ENCODE measurements around the gene SASH1. TPM values are rescaled to one million over a fixed set of nuclear protein-coding genes. Genes with fewer than 3 reads are reported as not detected.

Gene SASH1
- polyA plus RNA-seq, 1 experiment, result 27.0 TPM

DNA sequence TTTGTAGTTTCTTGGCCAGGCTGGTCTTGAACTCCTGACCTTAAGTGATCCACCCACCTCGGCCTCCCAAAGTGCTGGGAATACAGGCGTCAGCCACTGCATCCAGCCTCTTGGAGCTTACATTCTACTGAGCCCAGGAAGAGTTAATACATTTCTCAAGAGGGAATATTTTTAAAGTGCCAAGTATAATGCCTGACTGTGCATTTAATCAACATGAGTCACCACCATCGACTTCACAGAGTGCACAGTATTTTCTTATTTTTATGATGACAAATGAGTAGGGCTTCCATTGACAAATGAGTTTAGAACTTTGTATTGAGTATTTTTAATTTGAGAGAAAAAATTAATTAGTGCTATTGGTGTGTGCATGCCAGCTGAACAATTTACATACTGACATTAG is 72.2 kb downstream of the SASH1 start:
- no peaks in the 10 kb centered on the region for H3K27me3 ChIP-seq (ENCODE audit: control insufficient read depth, insufficient read depth, low read length)
- TF ChIP-seq, protein P1, sequence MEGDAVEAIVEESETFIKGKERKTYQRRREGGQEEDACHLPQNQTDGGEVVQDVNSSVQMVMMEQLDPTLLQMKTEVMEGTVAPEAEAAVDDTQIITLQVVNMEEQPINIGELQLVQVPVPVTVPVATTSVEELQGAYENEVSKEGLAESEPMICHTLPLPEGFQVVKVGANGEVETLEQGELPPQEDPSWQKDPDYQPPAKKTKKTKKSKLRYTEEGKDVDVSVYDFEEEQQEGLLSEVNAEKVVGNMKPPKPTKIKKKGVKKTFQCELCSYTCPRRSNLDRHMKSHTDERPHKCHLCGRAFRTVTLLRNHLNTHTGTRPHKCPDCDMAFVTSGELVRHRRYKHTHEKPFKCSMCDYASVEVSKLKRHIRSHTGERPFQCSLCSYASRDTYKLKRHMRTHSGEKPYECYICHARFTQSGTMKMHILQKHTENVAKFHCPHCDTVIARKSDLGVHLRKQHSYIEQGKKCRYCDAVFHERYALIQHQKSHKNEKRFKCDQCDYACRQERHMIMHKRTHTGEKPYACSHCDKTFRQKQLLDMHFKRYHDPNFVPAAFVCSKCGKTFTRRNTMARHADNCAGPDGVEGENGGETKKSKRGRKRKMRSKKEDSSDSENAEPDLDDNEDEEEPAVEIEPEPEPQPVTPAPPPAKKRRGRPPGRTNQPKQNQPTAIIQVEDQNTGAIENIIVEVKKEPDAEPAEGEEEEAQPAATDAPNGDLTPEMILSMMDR (IDR thresholded peaks at IDR 0.05; ENCODE audit: low read depth, low read length), result no peak
- no peak overlapping the region for H3K27ac ChIP-seq (ENCODE audit: low read depth, low read length)
- CTCF ChIA-PET, result no interaction called here
- no peak overlapping the region for H3K4me3 ChIP-seq (ENCODE audit: low read depth, low read length)
- POLR2A ChIA-PET, result interaction anchor here (0.7 kb wide), 1 partner anchor 99 kb away, joined by 3 read pairs; no protein-coding TSS in a partner anchor
- DNase-seq (ENCODE audit: low read depth, low spot score), result no peak
- no peaks in the 10 kb centered on the region for H3K9me3 ChIP-seq (ENCODE audit: control insufficient read depth, insufficient read depth, low read length)

DNA sequence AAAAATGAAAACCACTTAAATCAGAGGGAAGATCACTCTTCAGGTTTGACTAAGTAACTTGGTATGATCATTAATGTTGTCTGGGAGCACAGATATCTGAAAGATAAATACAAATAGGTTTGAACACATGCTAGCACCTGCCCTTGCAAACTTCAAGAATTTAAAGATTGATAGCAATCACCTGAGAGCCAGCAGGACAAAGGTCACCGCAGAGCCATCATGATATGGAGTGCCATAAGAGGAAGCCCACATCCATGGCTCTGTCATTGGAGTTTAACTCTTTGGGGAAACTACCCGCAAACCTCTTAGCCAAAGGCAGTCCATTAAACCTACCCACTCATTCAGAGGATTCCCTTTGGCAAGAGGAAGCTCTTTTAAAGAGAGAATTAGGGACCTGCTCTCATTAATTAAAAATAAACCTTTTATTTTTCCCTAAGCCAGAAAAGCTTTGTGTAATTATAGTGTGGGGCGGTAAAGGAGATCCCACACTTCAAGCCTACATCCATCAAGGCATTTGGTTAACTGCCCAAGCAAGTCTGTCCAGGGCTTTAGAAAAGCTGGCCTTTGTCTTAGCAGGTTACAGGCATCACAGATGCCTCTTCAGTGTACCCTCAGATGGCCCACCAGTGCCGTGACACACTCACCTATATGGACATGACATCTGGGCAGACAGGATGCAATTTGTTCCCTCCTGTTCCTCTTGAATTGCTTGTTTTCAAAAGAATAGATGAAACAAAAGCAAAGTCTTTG is 73.0 kb downstream of the SASH1 start:
- Histone ChIP-seq H3K9me3 (ENCODE audit: control insufficient read depth, insufficient read depth, low read length) (no peaks in the 10 kb centered on the region), H3K27ac (ENCODE audit: low read depth, low read length) (no peak overlapping the region), H3K4me3 (ENCODE audit: low read depth, low read length) (no peak overlapping the region), H3K27me3 (ENCODE audit: control insufficient read depth, insufficient read depth, low read length) (no peaks in the 10 kb centered on the region)
- CTCF ChIA-PET, result interaction anchor here (1.6 kb wide), 1 partner anchor 8 kb away, joined by 4 read pairs; no protein-coding TSS in a partner anchor
- DNase-seq (ENCODE audit: low read depth, low spot score), result no peak
- POLR2A ChIA-PET, result no interaction called here
- TF ChIP-seq, protein P1 (IDR thresholded peaks at IDR 0.05; ENCODE audit: low read depth, low read length), result no peak

DNA sequence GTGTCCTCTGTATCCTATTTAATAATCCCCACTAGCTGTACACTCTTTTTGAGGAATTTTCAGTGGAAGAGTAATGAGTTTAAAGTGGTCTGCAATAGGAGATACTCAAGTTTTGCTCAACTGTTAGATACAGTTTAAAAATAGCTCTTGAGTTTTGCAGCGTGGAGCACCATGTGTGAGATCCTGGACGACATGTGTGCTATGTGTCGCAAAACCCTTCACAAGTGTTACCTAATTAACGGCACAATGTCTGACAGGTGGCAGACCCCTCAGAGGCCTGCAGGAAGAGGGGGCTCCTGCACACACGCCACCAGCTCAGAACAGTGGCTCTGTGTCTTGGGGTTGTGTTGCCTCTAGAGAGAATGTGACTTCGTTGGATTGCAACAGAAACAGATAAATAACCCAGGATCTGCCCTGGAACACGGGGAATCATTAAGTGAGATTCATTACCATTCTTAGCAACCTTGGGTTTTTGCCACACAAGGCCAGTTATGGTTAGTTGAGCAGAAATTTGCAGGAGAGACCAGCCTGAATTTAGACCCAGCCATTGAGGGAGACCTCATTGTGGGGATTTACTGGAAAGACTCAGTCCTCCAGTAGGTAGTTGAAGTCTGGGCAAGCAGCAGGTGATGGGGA is 73.8 kb downstream of the SASH1 start:
- TF ChIP-seq, protein P1 (IDR thresholded peaks at IDR 0.05; ENCODE audit: low read depth, low read length), result no peak
- ChIA-PET CTCF (interaction anchor here (1.6 kb wide), 1 partner anchor 9 kb away, joined by 4 read pairs; no protein-coding TSS in a partner anchor), POLR2A (no interaction called here)
- Histone ChIP-seq H3K9me3 (ENCODE audit: control insufficient read depth, insufficient read depth, low read length) (no peaks in the 10 kb centered on the region), H3K4me3 (ENCODE audit: low read depth, low read length) (no peak overlapping the region), H3K27ac (ENCODE audit: low read depth, low read length) (no peak overlapping the region), H3K27me3 (ENCODE audit: control insufficient read depth, insufficient read depth, low read length) (no peaks in the 10 kb centered on the region)
- no peak for DNase-seq (ENCODE audit: low read depth, low spot score)

DNA sequence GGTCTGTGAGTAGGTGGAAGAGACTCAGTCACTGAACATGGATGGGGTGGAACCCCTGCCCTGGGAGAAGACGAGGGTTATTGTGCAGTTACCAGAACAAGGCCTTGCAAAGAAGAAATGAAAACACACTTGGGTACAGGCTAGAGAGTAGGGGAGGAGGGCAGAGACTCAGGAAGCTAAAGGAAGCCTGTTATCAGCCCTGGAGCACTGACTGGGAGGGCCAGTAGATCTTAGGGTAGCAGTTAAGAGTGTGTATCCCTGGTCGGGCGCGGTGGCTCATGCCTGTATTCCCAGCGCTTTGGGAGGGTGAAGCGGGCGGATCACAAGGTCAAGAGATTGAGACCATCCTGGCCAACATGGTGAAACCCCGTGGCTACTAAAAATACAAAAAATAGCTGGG is 74.4 kb downstream of the SASH1 start:
- POLR2A ChIA-PET, result no interaction called here

More for the DNA sequence above, 74.4 kb downstream of the SASH1 start:
- Histone ChIP-seq H3K27ac (ENCODE audit: low read depth, low read length) (no peak overlapping the region), H3K4me3 (ENCODE audit: low read depth, low read length) (no peak overlapping the region), H3K27me3 (ENCODE audit: control insufficient read depth, insufficient read depth, low read length) (no peaks in the 10 kb centered on the region), H3K9me3 (ENCODE audit: control insufficient read depth, insufficient read depth, low read length) (no peaks in the 10 kb centered on the region)
- CTCF ChIA-PET, result no interaction called here
- no peak for DNase-seq (ENCODE audit: low read depth, low spot score)
- TF ChIP-seq, protein P1 (IDR thresholded peaks at IDR 0.05; ENCODE audit: low read depth, low read length), result no peak
